B cell (primary cell): ENCODE measurements around the gene ICA1. TPM values are rescaled to one million over a fixed set of nuclear protein-coding genes. Genes with fewer than 3 reads are reported as not detected.

ENCODE experiments used
- ATAC-seq: fragments of 200-7000 bp; cut with Tn5 transposase; one replicate; pipeline ENCODE4 v1.10.0; 2021; ENCODE audit warnings: low read depth, mild to moderate bottlenecking, moderate number of reproducible peaks, moderate library complexity
- CTCF ChIA-PET: fragments of 350-600 bp; sonication (Branson Sonifier 250); formaldehyde crosslinking; loops from one replicate; lab custom pipeline; 2021; ENCODE audit warnings: antibody characterized with exemption, inconsistent platforms; lab: Charles Lee
- POLR2A ChIA-PET: fragments of 350-600 bp; sonication (Branson Sonifier 250); formaldehyde crosslinking; loops from one replicate; lab custom pipeline; 2021; ENCODE audit warnings: antibody characterized with exemption; lab: Charles Lee
- DNase-seq: peaks from one replicate; pipeline ENCODE4 v3.0.0; 2013
- H2AFZ ChIP-seq: 2 replicates; pipeline ENCODE4 v1.6.1; 2012; ENCODE audit warnings: mild to moderate bottlenecking, low read depth, low read length; ENCODE audit not compliant: insufficient read depth, poor library complexity, severe bottlenecking
- H3K27ac ChIP-seq, 2 donors: 1 replicate in 1 of 2; 2 replicates in 1 of 2; pipeline ENCODE4 v1.5.1; 2012 to 2013; ENCODE audit warnings: low read length in 2 of 2, mild to moderate bottlenecking in 2 of 2, moderate library complexity in 1 of 2
- H3K27me3 ChIP-seq, 4 experiments: fragments of 200-600 bp in 1 of 4; sonication (generic) in 1 of 4; replicated peaks in 1 of 4; 1 replicate in 2 of 4; 2 replicates in 2 of 4; pipeline versions ENCODE4 v1.6.1 to v1.7.0; 2013 to 2016; ENCODE audit warnings: low read length in 3 of 4, mild to moderate bottlenecking in 2 of 4, mixed read lengths in 1 of 4, moderate library complexity in 1 of 4; ENCODE audit not compliant: insufficient read depth in 4 of 4, control insufficient read depth in 3 of 4; ENCODE audit errors: control extremely low read depth in 1 of 4
- H3K36me3 ChIP-seq, 2 experiments: replicated peaks in 1 of 2; 1 replicate in 1 of 2; 2 replicates in 1 of 2; pipeline versions ENCODE4 v1.6.1 to v1.7.1; 2013; ENCODE audit warnings: low read length in 1 of 2; ENCODE audit not compliant: insufficient read depth in 2 of 2, control insufficient read depth in 1 of 2; ENCODE audit errors: control extremely low read depth in 1 of 2, extremely low read depth in 1 of 2
- H3K4me1 ChIP-seq, 2 donors: fragments of 200-600 bp in 1 of 2; sonication (generic) in 1 of 2; 1 replicate in 1 of 2; 2 replicates in 1 of 2; pipeline versions ENCODE4 v1.5.1 to v1.6.1; 2013 to 2017; ENCODE audit warnings: low read length in 2 of 2; ENCODE audit not compliant: control insufficient read depth in 2 of 2, insufficient read depth in 2 of 2
- H3K4me2 ChIP-seq: replicated peaks from 2 replicates; pipeline ENCODE3; 2012; ENCODE audit warnings: mild to moderate bottlenecking, low read depth, low read length; ENCODE audit not compliant: poor library complexity, severe bottlenecking
- H3K4me3 ChIP-seq, 5 experiments: fragments of 200-600 bp in 1 of 5; sonication (generic) in 1 of 5; 1 replicate in 3 of 5; 2 replicates in 2 of 5; pipeline versions ENCODE4 v1.5.1 to v1.7.0; 2011 to 2016; ENCODE audit warnings: low read length in 4 of 5, mild to moderate bottlenecking in 4 of 5, low read depth in 2 of 5, control low read depth in 1 of 5, moderate library complexity in 1 of 5; ENCODE audit not compliant: insufficient read depth in 1 of 5; ENCODE audit errors: control extremely low read depth in 1 of 5, extremely low read depth in 1 of 5
- H3K79me2 ChIP-seq: fragments of 200-600 bp; sonication (generic); one replicate; pipeline ENCODE4 v1.6.0; 2016; ENCODE audit warnings: low read length; ENCODE audit not compliant: control insufficient read depth, insufficient read depth
- H3K9ac ChIP-seq: fragments of 200-600 bp; sonication (generic); 2 replicates; pipeline ENCODE4 v1.6.1; 2017; ENCODE audit warnings: mild to moderate bottlenecking, low read length, moderate library complexity
- H3K9me3 ChIP-seq, 3 donors: one replicate each; pipeline versions ENCODE4 v1.6.1 to v1.7.1; 2013; ENCODE audit warnings: low read length in 2 of 3; ENCODE audit not compliant: control insufficient read depth in 2 of 3, insufficient read depth in 1 of 3; ENCODE audit errors: control extremely low read depth in 1 of 3
- H4K20me1 ChIP-seq: 2 replicates; pipeline ENCODE4 v1.6.0; 2012; ENCODE audit warnings: mild to moderate bottlenecking, low read length; ENCODE audit not compliant: insufficient read depth, control insufficient read depth, poor library complexity, severe bottlenecking
- H3K27ac Mint-ChIP-seq: one replicate; pipeline ENCODE4 v1.8.0; 2021; ENCODE audit warnings: mixed read lengths
- H3K27me3 Mint-ChIP-seq: one replicate; pipeline ENCODE4 v1.8.0; 2021; ENCODE audit warnings: mixed read lengths
- H3K4me1 Mint-ChIP-seq: one replicate; pipeline ENCODE4 v1.8.0; 2021; ENCODE audit warnings: mixed read lengths
- H3K4me3 Mint-ChIP-seq: one replicate; pipeline ENCODE4 v1.8.0; 2021; ENCODE audit warnings: mixed read lengths
- H3K9me3 Mint-ChIP-seq: one replicate; pipeline ENCODE4 v1.8.0; 2022; ENCODE audit warnings: mixed read lengths; ENCODE audit not compliant: insufficient read depth
- CTCF ChIP-seq: fragments of 200-600 bp; IDR thresholded peaks from one replicate; pipeline ENCODE4 v1.8.0; 2022; ENCODE audit warnings: antibody characterized with exemption, mild to moderate bottlenecking
- EZH2 ChIP-seq: IDR thresholded peaks from 2 replicates; pipeline ENCODE4 v1.6.1; 2012; ENCODE audit warnings: borderline replicate concordance, low read depth, mild to moderate bottlenecking, moderate library complexity, low read length; ENCODE audit not compliant: insufficient read depth, poor library complexity, severe bottlenecking
- WGBS: methylation state at CpG from one replicate; pipeline ENCODE4 v1.1.5; 2013; ENCODE audit warnings: missing lambda C conversion rate; ENCODE audit not compliant: insufficient coverage; 5-methylcytosine and 5-hydroxymethylcytosine counted together
- intact Hi-C: fragments of 100-400 bp; cut with micrococcal nuclease; formaldehyde crosslinking; loops from one replicate; pipeline ENCODE4 v1.10.0; 2022
- polyA plus RNA-seq: library from polyadenylated mRNA; depleted of rRNA; stranded (reverse); fragments of >200 nt; gene quantifications from 2 replicates; pipeline ENCODE4 v1.2.3, GENCODE V29; 2012
- total RNA-seq, 2 donors: library from RNA; stranded (reverse); fragments of 120-200 nt in 1 of 2; gene quantifications; 1 replicate in 1 of 2; 2 replicates in 1 of 2; pipeline versions ENCODE4 v1.2.3 to v1.2.4, GENCODE V29; 2013 to 2022

The ICA1 gene
- total and polyA plus RNA-seq, 2 donors (not counting 1 experiment from before 2014, with no cell fraction given), result 0.03 TPM; not detected in 1

DNA sequence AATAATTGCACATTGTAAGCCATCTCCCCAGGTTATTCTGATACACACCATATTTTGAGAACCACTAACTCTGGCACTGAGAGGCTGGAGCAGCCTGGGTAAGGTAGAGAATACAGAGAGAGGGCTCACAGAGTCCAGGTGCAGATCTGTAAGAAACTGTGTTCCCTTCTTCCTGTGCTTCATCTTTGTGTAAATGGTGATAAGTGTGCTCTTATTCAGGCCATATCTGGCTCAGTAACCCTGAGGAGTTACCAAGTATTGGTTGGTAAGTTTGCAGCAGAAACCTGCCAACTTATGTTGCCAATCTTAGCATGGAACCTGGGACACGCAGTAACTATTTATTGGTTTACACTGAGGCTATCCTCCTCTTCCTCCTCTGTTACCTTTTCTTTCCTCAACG is 16.2 kb upstream of the ICA1 start:
- ChIA-PET CTCF (no interaction called here), POLR2A (no interaction called here)
- intact Hi-C loops, result no loop called here

GRCh38 chr7:8277394-8277982 is 15.5 kb upstream of the ICA1 start:
- no peaks in the 10 kb centered on the region for H4K20me1 ChIP-seq
- H3K9me3 ChIP-seq, result no peaks in the 10 kb centered on the region
- no peaks in the 10 kb centered on the region for H3K27me3 ChIP-seq
- H3K4me3 Mint-ChIP-seq, result no peak overlapping the region
- H3K4me2 ChIP-seq, result no peak overlapping the region
- ATAC-seq (no peak), DNase-seq (no peak)
- no peaks in the 10 kb centered on the region for H3K4me1 Mint-ChIP-seq
- ChIA-PET POLR2A (no interaction called here), CTCF (interaction anchor here (1.5 kb wide), 1 partner anchor 18 kb away, joined by 6 read pairs; no protein-coding TSS in a partner anchor)
- intact Hi-C loops, result no loop called here
- no peak overlapping the region for H2AFZ ChIP-seq
- no peaks in the 10 kb centered on the region for H3K36me3 ChIP-seq
- no peaks in the 10 kb centered on the region for H3K4me1 ChIP-seq
- H3K9me3 Mint-ChIP-seq, result no peaks in the 10 kb centered on the region
- no peak overlapping the region for H3K27ac ChIP-seq
- peaks cover 31% of the 10 kb centered on the region for H3K27me3 Mint-ChIP-seq
- no peaks in the 10 kb centered on the region for H3K79me2 ChIP-seq
- TF ChIP-seq EZH2, result no peak
- no peak for TF ChIP-seq CTCF
- WGBS, result no CpG with 5 or more reads among the region's 3 CpGs
- no peak overlapping the region for H3K4me3 ChIP-seq
- no peak overlapping the region for H3K9ac ChIP-seq
- no peak overlapping the region for H3K27ac Mint-ChIP-seq

More for the DNA sequence above, 16.2 kb upstream of the ICA1 start:
- Histone ChIP-seq H3K79me2 (no peaks in the 10 kb centered on the region), H2AFZ (no peak overlapping the region), H3K27me3 (no peaks in the 10 kb centered on the region), H4K20me1 (no peaks in the 10 kb centered on the region), H3K4me1 (no peaks in the 10 kb centered on the region), H3K4me2 (no peak overlapping the region), H3K4me3 (no peak overlapping the region), H3K36me3 (no peaks in the 10 kb centered on the region), H3K9ac (no peak overlapping the region), H3K27ac (no peak overlapping the region), H3K9me3 (no peaks in the 10 kb centered on the region)
- H3K4me1 Mint-ChIP-seq, result no peaks in the 10 kb centered on the region
- no peak for DNase-seq
- peaks cover 33% of the 10 kb centered on the region for H3K27me3 Mint-ChIP-seq
- no CpG with 5 or more reads among the region's 2 CpGs for WGBS
- no peaks in the 10 kb centered on the region for H3K9me3 Mint-ChIP-seq
- no peak overlapping the region for H3K4me3 Mint-ChIP-seq
- TF ChIP-seq EZH2, result no peak
- no peak for TF ChIP-seq CTCF
- no peak for ATAC-seq
- no peak overlapping the region for H3K27ac Mint-ChIP-seq
